ENCODE measurements around the gene FFAR1.

FFAR1 gene, protein sequence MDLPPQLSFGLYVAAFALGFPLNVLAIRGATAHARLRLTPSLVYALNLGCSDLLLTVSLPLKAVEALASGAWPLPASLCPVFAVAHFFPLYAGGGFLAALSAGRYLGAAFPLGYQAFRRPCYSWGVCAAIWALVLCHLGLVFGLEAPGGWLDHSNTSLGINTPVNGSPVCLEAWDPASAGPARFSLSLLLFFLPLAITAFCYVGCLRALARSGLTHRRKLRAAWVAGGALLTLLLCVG (N-terminal part only)

GRCh38 chr19:35347171-35347929 is at the start of gene FFAR1:
Gene FFAR1, plus strand, starts transcription at chr19:35347902. Its CDS starts 3,650 bp downstream, at chr19:35351552.
- DNase-seq (ENCODE audit: low read depth), result no peak

DNA sequence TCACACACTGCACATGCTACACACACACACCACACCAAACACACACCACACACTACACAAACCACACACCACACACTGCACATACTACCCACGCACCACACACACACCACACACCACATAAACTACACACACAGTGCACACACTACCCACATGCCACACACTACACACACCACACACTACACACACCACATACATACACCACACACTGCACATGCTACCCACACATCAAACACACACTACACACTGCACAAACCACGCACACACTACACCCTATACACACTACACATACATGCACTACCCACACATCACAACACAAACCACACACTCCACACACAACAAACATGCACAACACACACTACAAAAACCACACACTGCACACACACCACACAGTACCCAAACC is 49.8 kb upstream of the FFAR1 start:
- no peak for DNase-seq (ENCODE audit: low read depth)

- no peak for DNase-seq (ENCODE audit: low read depth)
Observed at GRCh38 chr19:35298561-35298972, 49.1 kb upstream of the FFAR1 start.

DNA sequence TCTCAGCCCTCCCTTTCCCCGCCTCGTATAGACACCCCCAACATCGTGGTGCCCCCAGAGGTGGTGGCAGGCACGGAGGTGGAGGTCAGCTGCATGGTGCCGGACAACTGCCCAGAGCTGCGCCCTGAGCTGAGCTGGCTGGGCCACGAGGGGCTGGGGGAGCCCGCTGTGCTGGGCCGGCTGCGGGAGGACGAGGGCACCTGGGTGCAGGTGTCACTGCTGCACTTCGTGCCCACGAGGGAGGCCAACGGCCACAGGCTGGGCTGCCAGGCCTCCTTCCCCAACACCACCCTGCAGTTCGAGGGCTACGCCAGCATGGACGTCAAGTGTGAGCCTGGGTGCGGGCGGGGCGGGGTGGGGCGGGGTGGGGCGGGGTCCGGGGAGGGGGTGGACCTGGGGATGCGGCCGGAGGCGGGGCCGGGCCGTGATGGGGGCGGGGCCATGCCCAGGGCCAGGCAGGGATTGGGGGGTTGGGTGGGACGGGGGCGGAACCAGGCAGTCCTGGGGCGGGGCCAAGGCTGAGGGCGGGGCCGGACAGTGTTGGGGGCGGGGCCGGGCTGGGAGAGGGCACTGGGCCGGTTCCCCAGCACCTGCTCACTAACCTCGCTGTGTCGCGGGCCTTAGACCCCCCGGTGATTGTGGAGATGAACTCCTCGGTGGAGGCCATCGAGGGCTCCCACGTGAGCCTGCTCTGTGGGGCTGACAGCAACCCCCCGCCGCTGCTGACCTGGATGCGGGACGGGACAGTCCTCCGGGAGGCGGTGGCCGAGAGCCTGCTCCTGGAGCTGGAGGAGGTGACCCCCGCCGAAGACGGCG is 48.0 kb upstream of the FFAR1 start:
- DNase-seq (ENCODE audit: low read depth), result no peak

DNA sequence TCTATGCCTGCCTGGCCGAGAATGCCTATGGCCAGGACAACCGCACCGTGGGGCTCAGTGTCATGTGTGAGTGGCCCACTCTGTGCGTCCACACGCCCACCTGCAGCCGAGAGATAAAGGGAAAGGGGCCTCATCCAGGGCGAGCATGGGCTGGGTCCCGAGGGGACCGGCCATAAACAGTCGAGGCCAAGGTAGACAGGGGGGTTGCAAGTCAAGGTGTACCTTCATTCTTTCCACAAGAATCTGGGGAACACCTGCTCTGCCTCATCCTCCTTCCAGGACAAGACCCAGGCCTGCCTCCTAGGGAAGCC is 47.4 kb upstream of the FFAR1 start:
- DNase-seq (ENCODE audit: low read depth), result no peak

- no peak for DNase-seq (ENCODE audit: low read depth)
Observed at GRCh38 chr19:35301961-35302360, 45.7 kb upstream of the FFAR1 start.

GRCh38 chr19:35302446-35302845 is 45.3 kb upstream of the FFAR1 start:
- DNase-seq (ENCODE audit: low read depth), result no peak

- no peak for DNase-seq (ENCODE audit: low read depth)
Observed at GRCh38 chr19:35303357-35303915, 44.3 kb upstream of the FFAR1 start.

DNA sequence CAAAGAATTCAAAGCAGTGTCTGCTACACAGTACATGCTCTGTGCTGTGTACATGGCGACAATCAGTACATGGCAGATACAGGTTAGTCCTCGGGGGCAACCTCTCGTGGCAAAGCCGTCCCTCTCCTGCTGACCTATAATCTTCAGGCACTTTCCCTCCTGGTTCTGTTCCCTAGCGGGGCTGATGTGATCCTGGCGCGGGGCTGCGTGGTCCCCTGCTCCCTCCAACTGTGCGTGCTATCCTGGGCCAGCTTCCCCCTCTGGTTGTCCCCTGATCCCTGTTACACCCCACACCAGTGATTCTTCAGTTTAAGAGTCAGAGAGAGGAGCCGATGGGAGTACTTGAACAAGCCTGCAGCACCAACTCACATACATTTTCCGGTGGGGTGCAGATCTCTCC is 43.7 kb upstream of the FFAR1 start:
- no peak for DNase-seq (ENCODE audit: low read depth)

DNA sequence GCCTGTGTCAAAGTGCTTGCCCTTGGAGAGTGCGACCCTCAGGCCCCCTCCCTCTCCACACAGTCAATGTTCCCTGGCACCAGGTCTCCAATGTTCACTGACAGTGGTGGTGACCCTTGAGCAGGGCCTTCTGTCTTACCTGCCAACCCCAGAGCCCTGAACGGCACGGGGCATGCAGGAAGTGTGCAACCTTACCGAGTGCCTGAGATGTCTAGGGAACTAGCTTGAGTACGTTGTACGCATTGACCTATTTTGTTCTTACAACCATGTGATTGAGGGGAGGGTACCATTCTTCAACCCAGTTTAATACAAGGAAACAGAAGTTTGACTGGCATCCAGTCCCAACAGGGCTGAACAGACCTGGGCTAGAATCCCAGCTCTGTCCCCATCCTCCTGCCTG is 42.5 kb upstream of the FFAR1 start:
- DNase-seq (ENCODE audit: low read depth), result no peak

- no peak for DNase-seq (ENCODE audit: low read depth)
Observed at GRCh38 chr19:35306473-35307246, 41.0 kb upstream of the FFAR1 start.

- DNase-seq (ENCODE audit: low read depth), result no peak
Observed at GRCh38 chr19:35307931-35308330, 39.8 kb upstream of the FFAR1 start.

GRCh38 chr19:35308910-35309309 is 38.8 kb upstream of the FFAR1 start:
- DNase-seq (ENCODE audit: low read depth), result no peak

DNA sequence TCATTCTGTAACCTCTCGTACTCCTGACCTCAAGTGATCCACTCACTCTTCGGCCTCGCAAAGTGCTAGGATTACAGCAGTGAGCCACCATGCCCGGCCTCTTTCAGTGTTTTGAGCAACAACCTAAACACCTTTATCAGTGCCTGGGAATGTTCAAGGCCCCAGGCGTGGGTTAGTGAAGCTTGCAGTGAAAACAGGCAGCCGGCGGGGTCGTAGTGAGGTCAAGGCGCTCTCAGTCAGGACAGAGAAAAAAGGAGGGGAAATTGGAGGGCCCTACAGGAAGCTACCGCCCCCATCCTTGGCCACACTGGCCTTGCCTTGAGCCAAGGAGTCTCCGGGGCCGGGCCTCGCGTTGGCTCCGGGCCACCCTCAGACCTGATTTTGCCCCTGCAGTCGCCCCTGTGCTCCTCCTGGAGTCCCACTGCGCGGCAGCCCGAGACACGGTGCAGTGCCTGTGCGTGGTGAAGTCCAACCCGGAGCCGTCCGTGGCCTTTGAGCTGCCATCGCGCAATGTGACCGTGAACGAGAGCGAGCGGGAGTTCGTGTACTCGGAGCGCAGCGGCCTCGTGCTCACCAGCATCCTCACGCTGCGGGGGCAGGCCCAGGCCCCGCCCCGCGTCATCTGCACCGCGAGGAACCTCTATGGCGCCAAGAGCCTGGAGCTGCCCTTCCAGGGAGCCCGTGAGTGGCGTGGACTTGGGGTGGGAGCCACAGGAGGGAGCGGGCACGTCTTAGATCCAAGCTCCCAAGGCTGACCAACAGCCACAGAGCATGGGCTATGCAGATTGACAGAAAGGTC is 38.0 kb upstream of the FFAR1 start:
- no peak for DNase-seq (ENCODE audit: low read depth)

DNA sequence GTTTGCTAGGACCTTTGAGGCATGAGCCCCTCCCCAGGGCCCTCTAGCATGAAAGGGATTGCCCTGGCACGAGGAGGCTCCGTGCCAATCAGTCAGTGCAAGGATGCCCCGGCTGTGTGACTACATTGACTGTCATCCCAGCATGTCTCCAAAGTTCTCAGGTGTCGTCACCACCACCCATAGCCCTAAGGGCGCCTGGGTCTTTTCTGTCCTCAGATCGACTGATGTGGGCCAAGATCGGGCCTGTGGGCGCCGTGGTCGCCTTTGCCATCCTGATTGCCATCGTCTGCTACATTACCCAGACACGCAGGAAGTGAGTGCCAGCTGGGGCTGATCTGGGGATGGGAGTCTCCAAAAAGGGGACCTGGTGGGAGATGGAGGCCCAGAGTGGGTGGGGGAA is 37.4 kb upstream of the FFAR1 start:
- DNase-seq (ENCODE audit: low read depth), result no peak

DNA sequence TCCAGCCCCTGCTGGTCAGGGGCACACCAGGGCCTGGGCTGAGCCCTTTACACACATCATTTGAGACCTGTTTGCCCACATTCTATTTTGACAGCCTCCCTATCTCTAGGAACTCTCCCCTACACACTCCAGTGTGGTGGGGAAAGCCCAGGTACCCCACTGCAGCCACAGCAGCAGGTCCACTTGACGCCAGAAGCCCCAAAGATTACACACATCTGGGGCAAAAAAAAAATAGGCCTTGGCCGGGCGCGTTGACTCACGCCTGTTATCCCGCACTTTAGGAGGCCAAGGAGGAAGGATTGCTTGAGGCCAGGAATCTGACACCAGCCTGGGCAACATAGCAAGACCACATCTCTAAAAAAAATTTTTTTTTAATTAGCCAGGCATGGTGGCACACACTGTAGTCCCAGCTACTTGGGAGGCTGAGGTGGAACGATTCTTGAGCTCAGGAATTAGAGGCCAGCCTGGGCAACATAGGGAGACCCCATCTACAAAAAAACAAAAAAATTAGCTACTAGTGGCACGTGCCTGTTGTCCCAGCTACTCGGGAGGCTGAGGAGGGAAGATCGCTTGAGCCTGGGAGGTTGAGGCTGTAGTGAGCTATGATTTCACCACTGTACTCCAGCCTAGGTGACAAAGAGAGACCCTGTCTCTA is 36.8 kb upstream of the FFAR1 start:
- no peak for DNase-seq (ENCODE audit: low read depth)

GRCh38 chr19:35311901-35312665 is 35.6 kb upstream of the FFAR1 start:
- no peak for DNase-seq (ENCODE audit: low read depth)

DNA sequence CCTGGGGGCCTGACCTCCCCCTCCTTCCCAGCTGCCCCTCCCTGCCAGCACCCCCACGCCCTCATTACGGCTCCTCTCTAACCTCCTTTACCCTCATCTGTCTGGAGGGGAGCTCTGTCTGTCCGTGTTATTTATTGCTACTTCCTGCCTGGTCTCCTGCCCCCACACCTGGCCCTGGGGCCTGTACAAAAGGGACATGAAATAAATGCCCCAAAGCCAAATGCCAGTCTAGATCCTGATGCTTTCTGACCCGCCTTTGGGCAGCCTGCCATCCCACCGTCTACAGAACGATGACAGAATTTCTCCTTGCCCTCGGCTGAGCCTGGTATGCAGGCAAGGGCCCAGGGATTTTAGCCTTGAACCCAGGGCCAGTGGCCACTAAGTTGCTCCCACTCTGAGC is 34.1 kb upstream of the FFAR1 start:
- DNase-seq (ENCODE audit: low read depth), result no peak

DNA sequence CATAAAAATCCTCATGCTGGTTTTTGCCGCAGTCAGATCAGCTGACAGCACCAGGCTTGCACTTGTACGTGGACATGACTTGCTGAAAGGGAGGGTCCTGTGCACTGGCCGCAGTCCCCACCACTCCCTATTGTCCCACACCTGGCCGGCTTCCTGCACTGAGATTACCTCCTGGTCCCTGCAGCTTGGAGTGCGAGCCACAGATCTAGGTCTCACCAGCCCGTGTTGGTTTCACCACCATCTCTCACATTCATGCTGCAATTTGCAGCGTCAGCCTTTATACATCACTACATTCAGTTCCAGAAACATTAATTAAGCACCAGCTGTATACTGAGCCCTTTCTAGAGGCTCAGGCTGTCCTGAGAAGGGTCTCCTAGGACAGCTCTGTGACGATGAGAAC is 33.7 kb upstream of the FFAR1 start:
- no peak for DNase-seq (ENCODE audit: low read depth)
